Measurements from ENCODE around the gene STEAP2. TPM values are rescaled to one million over a fixed set of nuclear protein-coding genes. Genes with fewer than 3 reads are reported as not detected.

STEAP2 gene
- total RNA-seq, 4 donors from 2014 or later, result 17.3 to 61.5 (median 20.6) TPM

DNA sequence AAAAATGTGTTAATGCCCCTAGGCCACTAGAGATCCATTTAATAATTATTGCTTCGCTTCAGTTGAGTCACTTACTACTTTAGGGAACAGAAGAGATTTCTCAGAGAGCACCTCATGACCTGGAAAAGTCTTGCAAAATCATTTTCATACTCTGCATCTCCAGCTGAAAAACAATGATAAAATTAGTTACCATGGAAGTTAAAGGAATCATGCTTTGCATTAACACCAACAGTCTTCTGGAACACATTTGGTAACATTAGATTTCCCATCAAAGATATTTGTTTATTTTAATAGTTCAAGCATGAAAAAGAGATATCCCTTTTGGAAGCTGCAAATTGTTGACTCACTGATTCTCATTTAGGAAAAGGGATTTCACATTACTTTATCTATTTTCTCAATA, 1.8 kb upstream of the STEAP2 start:
- no peak for DNase-seq (ENCODE audit: low spot score in 2 of 2)
- Histone ChIP-seq H3K9me3 (no peaks in the 10 kb centered on the region), H3K4me3 (no peak overlapping the region), H3K36me3 (no peaks in the 10 kb centered on the region), H3K27ac (peak overlapping the region in 2 of 4 donors; percentile 25 to 87), H3K27me3 (no peaks in the 10 kb centered on the region), H3K4me1 (peaks cover 0 to 42% (median 0%) of the 10 kb centered on the region in 4 donors)
- 70 to 78% methylated on average over 1 of the region's 1 CpG for WGBS, 2 donors
- TF ChIP-seq, protein P1, sequence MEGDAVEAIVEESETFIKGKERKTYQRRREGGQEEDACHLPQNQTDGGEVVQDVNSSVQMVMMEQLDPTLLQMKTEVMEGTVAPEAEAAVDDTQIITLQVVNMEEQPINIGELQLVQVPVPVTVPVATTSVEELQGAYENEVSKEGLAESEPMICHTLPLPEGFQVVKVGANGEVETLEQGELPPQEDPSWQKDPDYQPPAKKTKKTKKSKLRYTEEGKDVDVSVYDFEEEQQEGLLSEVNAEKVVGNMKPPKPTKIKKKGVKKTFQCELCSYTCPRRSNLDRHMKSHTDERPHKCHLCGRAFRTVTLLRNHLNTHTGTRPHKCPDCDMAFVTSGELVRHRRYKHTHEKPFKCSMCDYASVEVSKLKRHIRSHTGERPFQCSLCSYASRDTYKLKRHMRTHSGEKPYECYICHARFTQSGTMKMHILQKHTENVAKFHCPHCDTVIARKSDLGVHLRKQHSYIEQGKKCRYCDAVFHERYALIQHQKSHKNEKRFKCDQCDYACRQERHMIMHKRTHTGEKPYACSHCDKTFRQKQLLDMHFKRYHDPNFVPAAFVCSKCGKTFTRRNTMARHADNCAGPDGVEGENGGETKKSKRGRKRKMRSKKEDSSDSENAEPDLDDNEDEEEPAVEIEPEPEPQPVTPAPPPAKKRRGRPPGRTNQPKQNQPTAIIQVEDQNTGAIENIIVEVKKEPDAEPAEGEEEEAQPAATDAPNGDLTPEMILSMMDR (IDR thresholded peaks at IDR 0.05), result no peak
- no peak for TF ChIP-seq POLR2A (IDR thresholded peaks at IDR 0.05)
- no peak for TF ChIP-seq EP300 (IDR thresholded peaks at IDR 0.05)

DNA sequence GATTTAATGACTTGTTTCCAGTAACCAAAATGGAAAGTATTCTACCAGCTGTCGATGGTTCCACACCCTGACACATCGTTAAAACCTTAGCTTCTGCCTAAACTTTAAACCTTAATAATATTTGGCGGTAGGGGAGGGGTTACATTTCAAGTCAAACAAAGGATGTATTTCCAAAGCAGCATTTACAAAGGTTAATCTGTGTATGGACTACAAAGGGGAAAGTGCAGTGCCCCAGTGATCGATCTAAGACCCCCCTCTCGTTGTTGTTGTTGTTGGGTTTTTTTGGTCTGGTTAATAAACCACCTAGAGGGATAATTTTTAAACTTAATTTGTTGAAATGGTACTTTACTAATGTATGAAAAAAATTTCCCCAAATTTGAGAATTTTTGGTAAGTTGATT, 1.1 kb upstream of the STEAP2 start:
- 61 to 62% methylated on average over 5 of the region's 5 CpGs for WGBS, 2 donors
- H3K27ac ChIP-seq, result peak overlapping the region in 2 of 4 donors; percentile 71 to 87

DNA sequence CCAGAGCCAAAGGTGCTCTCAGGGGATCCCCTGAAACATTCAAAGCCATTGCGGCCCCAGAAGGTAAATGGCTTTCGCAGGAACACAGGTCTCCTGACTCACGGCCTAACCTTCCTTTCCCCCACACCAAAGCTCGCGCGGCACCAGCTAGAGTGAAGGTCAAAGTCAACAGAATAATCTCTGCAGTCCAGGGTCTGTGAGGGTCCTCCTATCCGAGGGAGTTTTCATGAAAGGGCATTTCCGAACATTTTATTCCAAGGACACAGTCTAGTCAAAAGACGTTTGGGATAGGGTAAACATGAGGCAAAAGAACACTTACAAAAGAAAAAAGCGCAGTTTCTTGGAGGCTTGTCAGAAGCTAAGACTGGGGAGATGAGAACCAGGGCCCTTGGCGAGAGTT, 559 bp upstream of the STEAP2 start:
- peak overlapping the region; percentile 49 to 63 (median 60) for H3K4me3 ChIP-seq
- 21 to 22% methylated on average over 11 of the region's 11 CpGs for WGBS, 2 donors
- peak in 1 of 2 donors; percentile 14 for DNase-seq (ENCODE audit: low spot score in 2 of 2)
- no peaks in the 10 kb centered on the region for H3K36me3 ChIP-seq
- TF ChIP-seq, protein P1 (IDR thresholded peaks at IDR 0.05), result no peak
- no peak for TF ChIP-seq POLR2A (IDR thresholded peaks at IDR 0.05)
- no peak for TF ChIP-seq EP300 (IDR thresholded peaks at IDR 0.05)
- H3K27ac ChIP-seq, result peak overlapping the region; percentile 58 to 87 (median 79)
- no peaks in the 10 kb centered on the region for H3K27me3 ChIP-seq
- H3K4me1 ChIP-seq, result peaks cover 0 to 42% (median 0%) of the 10 kb centered on the region in 4 donors
- H3K9me3 ChIP-seq, result no peaks in the 10 kb centered on the region

More for the DNA sequence above, 1.1 kb upstream of the STEAP2 start:
- no peak for TF ChIP-seq POLR2A (IDR thresholded peaks at IDR 0.05)
- no peak for TF ChIP-seq EP300 (IDR thresholded peaks at IDR 0.05)
- no peak for DNase-seq (ENCODE audit: low spot score in 2 of 2)
- Histone ChIP-seq H3K9me3 (no peaks in the 10 kb centered on the region), H3K4me1 (peaks cover 0 to 42% (median 0%) of the 10 kb centered on the region in 4 donors), H3K4me3 (no peak overlapping the region), H3K36me3 (no peaks in the 10 kb centered on the region), H3K27me3 (no peaks in the 10 kb centered on the region)

DNA sequence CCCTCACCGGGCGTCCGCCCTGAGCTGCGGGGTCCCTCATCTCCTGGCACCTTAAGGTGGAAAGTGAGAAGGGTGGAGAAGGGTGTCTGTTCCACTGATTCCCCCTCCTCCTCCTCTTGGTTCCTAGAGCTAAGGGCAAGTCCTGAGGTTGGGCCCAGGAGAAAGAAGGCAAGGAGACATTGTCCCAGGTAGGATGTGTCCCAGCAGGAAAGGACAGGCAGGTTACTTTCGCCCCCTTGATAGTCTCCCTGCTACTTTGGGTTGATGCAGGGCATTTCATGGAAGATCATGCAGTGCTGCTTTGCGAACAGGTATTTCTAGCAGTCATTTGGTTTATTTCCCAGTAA, 582 bp downstream of the STEAP2 start:
- Histone ChIP-seq H3K27ac (peak overlapping the region; percentile 58 to 87 (median 79)), H3K36me3 (no peaks in the 10 kb centered on the region), H3K27me3 (no peaks in the 10 kb centered on the region), H3K4me3 (peak overlapping the region; percentile 49 to 63 (median 60)), H3K4me1 (peaks cover 0 to 42% (median 0%) of the 10 kb centered on the region in 4 donors), H3K9me3 (no peaks in the 10 kb centered on the region)
- WGBS, 2 donors, result 16 to 22% methylated on average over 5 to 6 of the region's 6 CpGs
- peak in 1 of 2 donors; percentile 12 for DNase-seq (ENCODE audit: low spot score in 2 of 2)
- no peak for TF ChIP-seq EP300 (IDR thresholded peaks at IDR 0.05)
- no peak for TF ChIP-seq POLR2A (IDR thresholded peaks at IDR 0.05)
- TF ChIP-seq, protein P1 (IDR thresholded peaks at IDR 0.05), result no peak

DNA sequence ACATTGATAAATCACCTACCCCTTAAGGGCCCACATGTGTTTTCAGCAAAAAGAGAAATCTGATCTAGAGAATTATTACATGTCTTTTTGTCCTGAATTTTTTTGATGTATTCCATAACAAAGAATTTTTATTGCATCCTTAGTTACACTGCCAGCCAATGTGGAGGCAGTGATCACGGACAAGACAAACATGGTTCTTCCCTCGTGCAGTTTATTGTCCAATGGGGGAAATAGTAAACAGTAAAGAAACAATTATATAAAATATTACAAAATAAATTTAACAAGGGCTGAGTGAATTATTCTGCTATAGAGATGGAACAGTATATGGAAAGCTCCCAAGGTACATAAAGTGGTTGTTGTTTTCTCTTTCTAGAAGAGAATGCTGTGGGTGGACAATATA, 2.0 kb downstream of the STEAP2 start:
- 73 to 74% methylated on average over 2 of the region's 2 CpGs for WGBS, 2 donors
- Histone ChIP-seq H3K4me3 (no peak overlapping the region), H3K27ac (no peak overlapping the region)

More for the DNA sequence above, 2.0 kb downstream of the STEAP2 start:
- peaks cover 0 to 42% (median 0%) of the 10 kb centered on the region in 4 donors for H3K4me1 ChIP-seq
- no peaks in the 10 kb centered on the region for H3K27me3 ChIP-seq
- no peaks in the 10 kb centered on the region for H3K36me3 ChIP-seq
- DNase-seq (ENCODE audit: low spot score in 2 of 2), result no peak
- TF ChIP-seq POLR2A (IDR thresholded peaks at IDR 0.05) (no peak), EP300 (IDR thresholded peaks at IDR 0.05) (no peak)
- TF ChIP-seq, protein P1 (IDR thresholded peaks at IDR 0.05), result no peak
- no peaks in the 10 kb centered on the region for H3K9me3 ChIP-seq
